HepG2 (cell line): Measurements from ENCODE around the gene TEF. TPM values are rescaled to one million over a fixed set of nuclear protein-coding genes. Genes with fewer than 3 reads are reported as not detected.

Experiments used
- ATAC-seq: fragments of 200-7000 bp; cut with Tn5 transposase; 3 replicates; pipeline ENCODE4 v1.9.1; 2020; ENCODE audit warnings: mild to moderate bottlenecking, moderate library complexity
- BruUV-seq: library from RNA; stranded (reverse); fragments of 400-500 nt; replicated peaks from 2 replicates; lab custom pipeline; 2021; lab: Mats Ljungman, UMichigan
- CTCF ChIA-PET: fragments of 300-600 bp; formaldehyde crosslinking; extraction: SDS; loops from one replicate; lab custom pipeline; 2021; ENCODE audit warnings: low total read pairs, inconsistent platforms, low intra/inter-chr PET ratio; lab: Yijun Ruan, JAX
- POLR2A ChIA-PET: fragments of 350-600 bp; sonication (Branson Sonifier 250); formaldehyde crosslinking; loops from one replicate; lab custom pipeline; 2020; ENCODE audit warnings: antibody characterized with exemption, inconsistent platforms; lab: Yijun Ruan, JAX
- DNase-seq: peaks from one replicate; pipeline ENCODE4 v3.0.0-alpha.2; 2015; ENCODE audit warnings: low spot score
- FAIRE-seq: peaks from 3 replicates; lab custom pipeline; 2011; peaks lifted over from hg19 to GRCh38; lab: Jason Lieb, UNC
- H2AFZ ChIP-seq: one replicate; pipeline ENCODE4 v1.6.1; 2011; ENCODE audit warnings: low read length, inconsistent platforms
- H3K27ac ChIP-seq: fragments of 300-600 bp; 3 replicates; pipeline ENCODE4 v1.8.0; 2011; ENCODE audit warnings: mixed run types, mild to moderate bottlenecking, mixed read lengths, low read length, inconsistent platforms; ENCODE audit not compliant: insufficient read depth; ENCODE audit errors: extremely low read length
- H3K27me3 ChIP-seq, 2 experiments: fragments of 200-600 bp in 1 of 2; 2 replicates in 1 of 2; 3 replicates in 1 of 2; pipeline versions ENCODE4 v1.6.0 to v1.8.0; 2011; ENCODE audit warnings: low read length in 2 of 2, mild to moderate bottlenecking in 2 of 2, moderate library complexity in 2 of 2, inconsistent platforms in 1 of 2; ENCODE audit not compliant: insufficient read depth in 2 of 2, control insufficient read depth in 1 of 2
- H3K36me3 ChIP-seq, 2 experiments: fragments of 200-600 bp in 1 of 2; replicated peaks in 1 of 2; 2 replicates in 1 of 2; 3 replicates in 1 of 2; pipeline versions ENCODE4 v1.5.1 to v1.8.0; 2011; ENCODE audit warnings: low read length in 2 of 2, inconsistent platforms in 1 of 2; ENCODE audit not compliant: insufficient read depth in 2 of 2, control insufficient read depth in 1 of 2
- H3K4me1 ChIP-seq: 2 replicates; pipeline ENCODE4 v1.5.1; 2012; ENCODE audit warnings: low read length, inconsistent platforms; ENCODE audit not compliant: insufficient read depth
- H3K4me2 ChIP-seq: 2 replicates; pipeline ENCODE4 v1.6.0; 2011; ENCODE audit warnings: low read depth, low read length, inconsistent platforms
- H3K4me3 ChIP-seq, 3 experiments: fragments of 200-600 bp in 1 of 3; sonication (generic), shearing (Covaris generic) in 1 of 3; replicated peaks in 1 of 3; 2 replicates each; pipeline ENCODE4 v1.5.1; 2011 to 2016; ENCODE audit warnings: low read length in 3 of 3, inconsistent platforms in 2 of 3, low read depth in 2 of 3, mild to moderate bottlenecking in 2 of 3, control low read depth in 1 of 3, mixed read lengths in 1 of 3; ENCODE audit not compliant: insufficient read depth in 1 of 3
- H3K79me2 ChIP-seq: one replicate; pipeline ENCODE4 v1.6.1; 2011; ENCODE audit warnings: low read length, inconsistent platforms; ENCODE audit not compliant: insufficient read depth
- H3K9ac ChIP-seq: 2 replicates; pipeline ENCODE4 v1.6.0; 2011; ENCODE audit warnings: mild to moderate bottlenecking, low read depth, low read length, inconsistent platforms; ENCODE audit not compliant: insufficient read depth
- H3K9me3 ChIP-seq: 2 replicates; pipeline ENCODE4 v1.5.1; 2012; ENCODE audit warnings: mild to moderate bottlenecking, low read length
- H4K20me1 ChIP-seq: 2 replicates; pipeline ENCODE4 v1.6.0; 2011; ENCODE audit warnings: inconsistent platforms, mild to moderate bottlenecking, low read length, moderate library complexity; ENCODE audit not compliant: insufficient read depth
- KDM2A ChIP-seq: sonication (generic); formaldehyde crosslinking; IDR thresholded peaks from 2 replicates; pipeline ENCODE4 v1.4.0; 2020; ENCODE audit warnings: low read depth, missing genetic modification reagents, borderline replicate concordance
- PCBP2 ChIP-seq: fragments of 200-400 bp; formaldehyde crosslinking; optimal IDR thresholded peaks from 2 replicates; pipeline ENCODE3; 2018; ENCODE audit warnings: low read length, low read depth; ENCODE audit not compliant: poor library complexity, severe bottlenecking
- REPIN1 ChIP-seq: sonication (generic); formaldehyde crosslinking; IDR thresholded peaks from 2 replicates; pipeline ENCODE4 v1.8.0; 2022; ENCODE audit warnings: missing genetic modification reagents, low read depth, mild to moderate bottlenecking, borderline replicate concordance
- SRF ChIP-seq: IDR thresholded peaks from 2 replicates; pipeline ENCODE4 v1.6.1; 2011; ENCODE audit warnings: mild to moderate bottlenecking, low read depth, low read length, moderate library complexity
- TAF1 ChIP-seq: sonication (generic); formaldehyde crosslinking; IDR thresholded peaks from 2 replicates; pipeline ENCODE4 v1.4.0; 2020; ENCODE audit warnings: missing genetic modification reagents
- THAP11 ChIP-seq: IDR thresholded peaks from 2 replicates; pipeline ENCODE4 v1.6.1; 2016; ENCODE audit warnings: missing biosample characterization, missing genetic modification reagents
- TRIM24 ChIP-seq: sonication (generic); formaldehyde crosslinking; IDR thresholded peaks from 2 replicates; pipeline ENCODE4 v1.8.0; 2022; ENCODE audit warnings: mild to moderate bottlenecking, missing genetic modification reagents
- ZBTB44 ChIP-seq: sonication (generic); formaldehyde crosslinking; IDR thresholded peaks from 2 replicates; pipeline ENCODE4 v1.4.0; 2020; ENCODE audit warnings: missing genetic modification reagents
- ZNF446 ChIP-seq: sonication (generic); formaldehyde crosslinking; IDR thresholded peaks from 2 replicates; pipeline ENCODE4 v1.5.0; 2020; ENCODE audit warnings: mild to moderate bottlenecking, missing genetic modification reagents
- ZNF557 ChIP-seq: sonication (generic); formaldehyde crosslinking; IDR thresholded peaks from 2 replicates; pipeline ENCODE4 v1.4.0; 2020; ENCODE audit warnings: missing genetic modification reagents
- ZNF567 ChIP-seq: sonication (generic); formaldehyde crosslinking; IDR thresholded peaks from 2 replicates; pipeline ENCODE4 v1.8.1; 2023; ENCODE audit warnings: mild to moderate bottlenecking, missing genetic modification reagents, borderline replicate concordance
- ZNF770 ChIP-seq: sonication (generic); formaldehyde crosslinking; IDR thresholded peaks from 2 replicates; pipeline ENCODE4 v1.5.0; 2020; ENCODE audit warnings: mild to moderate bottlenecking, missing genetic modification reagents
- ZNF883 ChIP-seq: sonication (generic); formaldehyde crosslinking; IDR thresholded peaks from 2 replicates; pipeline ENCODE4 v1.5.1; 2020; ENCODE audit warnings: mild to moderate bottlenecking, missing genetic modification reagents; ENCODE audit errors: not compliant biosample characterization
- WGBS: methylation state at CpG from one replicate; pipeline ENCODE4 v1.1.6; 2017; ENCODE audit warnings: low lambda C conversion rate; 5-methylcytosine and 5-hydroxymethylcytosine counted together
- in situ Hi-C: cut with HindIII; loops from 2 replicates; pipeline ENCODE4 v1.10.0; 2017; ENCODE audit warnings: low pct_unique_long_range_greater_than_20kb; ENCODE audit not compliant: extremely low pct_ligation_motif_present
- intact Hi-C: fragments of 100-400 bp; cut with micrococcal nuclease; formaldehyde crosslinking; loops from one replicate; pipeline ENCODE4 v1.10.0; 2022; ENCODE audit not compliant: unreplicated experiment
- polyA plus RNA-seq, 8 experiments: library from polyadenylated mRNA; depleted of rRNA in 3 of 8; stranded (reverse) in 7 of 8; unstranded in 1 of 8; fragments of >200 nt; fragmentation: Illumina TruSeq in 4 of 8; extraction: Trizol in 4 of 8; gene quantifications; 2 replicates each; pipeline versions ENCODE4 v1.2.1 to v1.2.3, GENCODE V29; 2011 to 2016; ENCODE audit warnings: low read depth in 4 of 8, missing spikeins in 1 of 8, mixed read lengths in 1 of 8; ENCODE audit not compliant: insufficient read depth in 1 of 8
- total RNA-seq, 5 experiments: library from RNA; depleted of rRNA; stranded (reverse); fragments of >200 nt; fragmentation: Illumina TruSeq; extraction: Trizol; gene quantifications; 2 replicates each; pipeline ENCODE4 v1.2.3, GENCODE V29; 2016; ENCODE audit warnings: low read depth in 1 of 5

Gene TEF
- total and polyA plus RNA-seq, 2 of the 13 experiments (the other 11 are each of a cell fraction or from before 2014, with no cell fraction given): 7.6 to 11.2 TPM

GRCh38 chr22:41405588-41405987, 23.8 kb downstream of the TEF start:
- H3K9me3 ChIP-seq: no peaks in the 10 kb centered on the region
- no peak overlapping the region for H3K4me3 ChIP-seq
- ChIA-PET POLR2A (no interaction called here), CTCF (no interaction called here)
- H3K36me3 ChIP-seq: no peaks in the 10 kb centered on the region
- ATAC-seq (no peak), FAIRE-seq (no peak), DNase-seq (no peak)
- WGBS: 58% methylated on average over 7 of the region's 8 CpGs
- no TSS peak for BruUV-seq
- H3K27me3 ChIP-seq: peaks cover 0 to 1% of the 10 kb centered on the region in 2 experiments; a peak in 1 of 5 replicates
- H3K4me1 ChIP-seq: peaks cover 44% of the 10 kb centered on the region
- no peaks in the 10 kb centered on the region for H3K79me2 ChIP-seq
- no peaks in the 10 kb centered on the region for H4K20me1 ChIP-seq
- H3K4me2 ChIP-seq: no peak overlapping the region
- no peak overlapping the region for H2AFZ ChIP-seq
- intact Hi-C loops: no loop called here
- in situ Hi-C loops: no loop called here
- no peak overlapping the region for H3K9ac ChIP-seq
- H3K27ac ChIP-seq: no peak overlapping the region
- TF ChIP-seq KDM2A (CRISPR knock-in tag) (no peak), ZNF883 (CRISPR knock-in tag) (no peak), REPIN1 (CRISPR knock-in tag) (no peak), ZNF567 (no peak), THAP11 (no peak), TAF1 (CRISPR knock-in tag) (no peak), ZNF770 (no peak), ZBTB44 (CRISPR knock-in tag) (no peak), TRIM24 (CRISPR knock-in tag) (no peak), ZNF557 (CRISPR knock-in tag) (no peak), PCBP2 (no peak), SRF (no peak), ZNF446 (no peak)
- TF ChIP-seq, all 625 proteins: peak for 0
